Transverse colon (tissue), 4 donors: ENCODE data around the gene GNLY. TPM values are rescaled to one million over a fixed set of nuclear protein-coding genes. Genes with fewer than 3 reads are reported as not detected.

Experiments
- DNase-seq: peaks from one replicate; pipeline ENCODE4 v3.0.0-alpha.2; 2019
- H3K27ac ChIP-seq, 4 donors: fragments of 200-600 bp; sonication (generic); 2 replicates each; pipeline ENCODE4 v1.5.1; 2016 to 2018; ENCODE audit warnings: inconsistent platforms in 4 of 4
- H3K27me3 ChIP-seq: fragments of 200-600 bp; sonication (generic); 2 replicates; pipeline ENCODE4 v1.5.1; 2017; ENCODE audit warnings: inconsistent platforms
- H3K36me3 ChIP-seq, 4 donors: fragments of 200-600 bp; sonication (generic); 2 replicates each; pipeline ENCODE4 v1.5.1; 2017 to 2019; ENCODE audit warnings: inconsistent platforms in 4 of 4
- H3K4me1 ChIP-seq, 4 donors: fragments of 200-600 bp; sonication (generic); 2 replicates each; pipeline ENCODE4 v1.5.1; 2017 to 2020; ENCODE audit warnings: inconsistent platforms in 4 of 4
- H3K4me3 ChIP-seq, 4 donors: fragments of 200-600 bp; sonication (generic); 1 replicate in 1 of 4; 2 replicates in 3 of 4; pipeline versions ENCODE4 v1.5.1 to v1.6.1; 2017 to 2019; ENCODE audit warnings: inconsistent platforms in 4 of 4
- H3K9me3 ChIP-seq, 2 donors: fragments of 200-600 bp; sonication (generic); 2 replicates each; pipeline ENCODE4 v1.5.1; 2017 to 2019; ENCODE audit warnings: inconsistent platforms in 2 of 2
- EP300 ChIP-seq: sonication (generic); formaldehyde crosslinking; IDR thresholded peaks from one replicate; pipeline ENCODE4 v1.6.1; 2017; ENCODE audit warnings: antibody characterized with exemption, low read depth
- POLR2A ChIP-seq: fragments of 450-650 bp; IDR thresholded peaks from one replicate; pipeline ENCODE4 v1.6.1; 2016; ENCODE audit warnings: antibody characterized with exemption, mild to moderate bottlenecking, moderate library complexity
- POLR2AphosphoS5 ChIP-seq, 3 donors: sonication (generic); formaldehyde crosslinking; IDR thresholded peaks; one replicate each; pipeline ENCODE4 v1.6.1; 2016; ENCODE audit warnings: antibody characterized with exemption in 3 of 3
- WGBS, 2 donors: methylation state at CpG; one replicate each; pipeline ENCODE4 v1.1.5; 2018; ENCODE audit warnings: low coverage in 1 of 2; 5-methylcytosine and 5-hydroxymethylcytosine counted together
- in situ Hi-C, 4 donors: fragments of 200-750 bp; cut with MboI; loops; one replicate each; pipeline versions ENCODE4 v1.15.0 to v1.15.1; 2017; ENCODE audit warnings: low sequenced_read_pairs in 3 of 4, low pct_ligation_motif_present in 1 of 4, low pct_unique_long_range_greater_than_20kb in 1 of 4
- intact Hi-C: fragments of 100-400 bp; cut with DNase I; formaldehyde crosslinking; loops from one replicate; pipeline ENCODE4 v1.15.1; 2023; ENCODE audit warnings: low total_unique reads
- total RNA-seq, 4 donors: library from RNA; depleted of rRNA; stranded (reverse); fragments of >200 nt; gene quantifications; one replicate each; pipeline ENCODE4 v1.1.0, GENCODE V29; 2016
- TF ChIP-seq, protein P1 (sequence below), 5 experiments: fragments of 200-600 bp in 3 of 5; fragments of 450-650 bp in 2 of 5; sonication (generic) in 3 of 5; IDR thresholded peaks; 1 replicate in 2 of 5; 2 replicates in 3 of 5; pipeline ENCODE4 v1.5.1; 2016 to 2017; ENCODE audit warnings: antibody characterized with exemption in 5 of 5, inconsistent platforms in 3 of 5, mild to moderate bottlenecking in 2 of 5, moderate library complexity in 1 of 5

Gene GNLY
- total RNA-seq, 4 donors from 2014 or later, result 5.2 to 11.7 TPM; not detected in 2

GRCh38 chr2:85743304-85743978, 49.3 kb downstream of the GNLY start:
- TF ChIP-seq POLR2AphosphoS5 (IDR thresholded peaks at IDR 0.05) (no peak), EP300 (no peak), POLR2A (no peak)
- TF ChIP-seq, protein P1, sequence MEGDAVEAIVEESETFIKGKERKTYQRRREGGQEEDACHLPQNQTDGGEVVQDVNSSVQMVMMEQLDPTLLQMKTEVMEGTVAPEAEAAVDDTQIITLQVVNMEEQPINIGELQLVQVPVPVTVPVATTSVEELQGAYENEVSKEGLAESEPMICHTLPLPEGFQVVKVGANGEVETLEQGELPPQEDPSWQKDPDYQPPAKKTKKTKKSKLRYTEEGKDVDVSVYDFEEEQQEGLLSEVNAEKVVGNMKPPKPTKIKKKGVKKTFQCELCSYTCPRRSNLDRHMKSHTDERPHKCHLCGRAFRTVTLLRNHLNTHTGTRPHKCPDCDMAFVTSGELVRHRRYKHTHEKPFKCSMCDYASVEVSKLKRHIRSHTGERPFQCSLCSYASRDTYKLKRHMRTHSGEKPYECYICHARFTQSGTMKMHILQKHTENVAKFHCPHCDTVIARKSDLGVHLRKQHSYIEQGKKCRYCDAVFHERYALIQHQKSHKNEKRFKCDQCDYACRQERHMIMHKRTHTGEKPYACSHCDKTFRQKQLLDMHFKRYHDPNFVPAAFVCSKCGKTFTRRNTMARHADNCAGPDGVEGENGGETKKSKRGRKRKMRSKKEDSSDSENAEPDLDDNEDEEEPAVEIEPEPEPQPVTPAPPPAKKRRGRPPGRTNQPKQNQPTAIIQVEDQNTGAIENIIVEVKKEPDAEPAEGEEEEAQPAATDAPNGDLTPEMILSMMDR (IDR thresholded peaks at IDR 0.05), result no peak
- Histone ChIP-seq H3K4me1 (peaks cover 26 to 52% (median 38%) of the 10 kb centered on the region in 4 donors), H3K9me3 (no peaks in the 10 kb centered on the region), H3K4me3 (no peak overlapping the region), H3K27me3 (no peaks in the 10 kb centered on the region), H3K36me3 (no peaks in the 10 kb centered on the region), H3K27ac (peak overlapping the region; percentile 80 to 88 (median 84))
- intact Hi-C loops (no loop called here), in situ Hi-C loops (loop anchor here in 1 of 4 donors (5.0 kb wide), 1 partner anchor 69 kb away; no protein-coding TSS in a partner anchor)
- no peak for DNase-seq
- WGBS, 2 donors, result 40 to 69% methylated on average over 3 to 10 of the region's 10 CpGs

GRCh38 chr2:85744055-85744454, 49.9 kb downstream of the GNLY start:
- Histone ChIP-seq H3K27ac (peak overlapping the region; percentile 46 to 88 (median 70)), H3K4me1 (peaks cover 26 to 56% (median 39%) of the 10 kb centered on the region in 4 donors), H3K36me3 (no peaks in the 10 kb centered on the region), H3K9me3 (no peaks in the 10 kb centered on the region), H3K27me3 (no peaks in the 10 kb centered on the region), H3K4me3 (no peak overlapping the region)
- DNase-seq, result no peak
- intact Hi-C loops (no loop called here), in situ Hi-C loops (loop anchor here in 1 of 4 donors (5.0 kb wide), 1 partner anchor 68 kb away; no protein-coding TSS in a partner anchor)
- 71% methylated on average over 4 of the region's 4 CpGs; no CpG with 5 or more reads in 1 of the 2 donors for WGBS, 2 donors
- TF ChIP-seq POLR2A (no peak), POLR2AphosphoS5 (IDR thresholded peaks at IDR 0.05) (no peak), EP300 (no peak)
- TF ChIP-seq, protein P1 (IDR thresholded peaks at IDR 0.05), result no peak

- TF ChIP-seq POLR2AphosphoS5 (IDR thresholded peaks at IDR 0.05), result peak in 1 of 3 donors; percentile 43
- no peak for TF ChIP-seq POLR2A
- TF ChIP-seq, protein P1 (IDR thresholded peaks at IDR 0.05), result no peak
- no peak for TF ChIP-seq EP300
- H3K4me3 ChIP-seq, result no peak overlapping the region
- H3K4me1 ChIP-seq, result peaks cover 29 to 62% (median 41%) of the 10 kb centered on the region in 4 donors
- in situ Hi-C loops (loop anchor here in 1 of 4 donors (5.0 kb wide), 1 partner anchor 67 kb away; no protein-coding TSS in a partner anchor), intact Hi-C loops (no loop called here)
- no peaks in the 10 kb centered on the region for H3K36me3 ChIP-seq
- peak overlapping the region; percentile 46 to 88 (median 70) for H3K27ac ChIP-seq
- DNase-seq, result peak; percentile 27
- H3K9me3 ChIP-seq, result no peaks in the 10 kb centered on the region
- WGBS, 2 donors, result 22 to 48% methylated on average over 1 to 10 of the region's 10 CpGs
- no peaks in the 10 kb centered on the region for H3K27me3 ChIP-seq
Observed at GRCh38 chr2:85744741-85745601, 50.8 kb downstream of the GNLY start.

- 51 to 65% methylated on average over 3 to 8 of the region's 8 CpGs for WGBS, 2 donors
- no peak for DNase-seq
- Histone ChIP-seq H3K27me3 (no peaks in the 10 kb centered on the region), H3K36me3 (no peaks in the 10 kb centered on the region), H3K9me3 (no peaks in the 10 kb centered on the region), H3K27ac (peak overlapping the region; percentile 46 to 88 (median 70)), H3K4me1 (peaks cover 29 to 66% (median 43%) of the 10 kb centered on the region in 4 donors), H3K4me3 (no peak overlapping the region)
- in situ Hi-C loops (no loop called here), intact Hi-C loops (no loop called here)
- TF ChIP-seq POLR2AphosphoS5 (IDR thresholded peaks at IDR 0.05), result no peak
- TF ChIP-seq, protein P1 (IDR thresholded peaks at IDR 0.05), result no peak
Observed at GRCh38 chr2:85745619-85746018, 51.5 kb downstream of the GNLY start.
